DOHH2 (cell line): ENCODE results near the gene CACNA2D3.

Source experiments
- H3F3A ChIP-seq: fragments of 200-600 bp; sonication (generic), shearing (Covaris generic); 2 replicates; pipeline ENCODE4 v1.6.0; 2016; ENCODE audit warnings: antibody characterized with exemption, mild to moderate bottlenecking; ENCODE audit not compliant: control insufficient read depth, insufficient read depth
- H3K27ac ChIP-seq: fragments of 200-600 bp; sonication (generic); 2 replicates; pipeline ENCODE4 v1.5.1; 2014; ENCODE audit warnings: low read depth, mild to moderate bottlenecking, low read length, moderate library complexity
- H3K27me3 ChIP-seq: fragments of 200-600 bp; sonication (generic); 2 replicates; pipeline ENCODE4 v1.6.1; 2014; ENCODE audit warnings: mild to moderate bottlenecking, low read length, mixed read lengths; ENCODE audit not compliant: control insufficient read depth
- H3K36me3 ChIP-seq: fragments of 200-600 bp; sonication (generic); 2 replicates; pipeline ENCODE4 v1.6.1; 2014; ENCODE audit warnings: mild to moderate bottlenecking, low read length, moderate library complexity, mixed read lengths; ENCODE audit not compliant: control insufficient read depth
- H3K4me1 ChIP-seq: fragments of 200-600 bp; sonication (generic); 2 replicates; pipeline ENCODE4 v1.6.1; 2014; ENCODE audit warnings: mild to moderate bottlenecking, low read length, mixed read lengths; ENCODE audit not compliant: control insufficient read depth
- H3K4me2 ChIP-seq: fragments of 200-600 bp; sonication (generic); 2 replicates; pipeline ENCODE4 v1.6.0; 2014; ENCODE audit warnings: mild to moderate bottlenecking, low read length, moderate library complexity
- H3K4me3 ChIP-seq: fragments of 200-600 bp; sonication (generic); 2 replicates; pipeline ENCODE4 v1.5.1; 2014; ENCODE audit warnings: mild to moderate bottlenecking, low read length, mixed read lengths
- H3K79me2 ChIP-seq: fragments of 200-600 bp; sonication (generic); 2 replicates; pipeline ENCODE4 v1.6.1; 2014; ENCODE audit warnings: mild to moderate bottlenecking, low read length, mixed read lengths; ENCODE audit not compliant: control insufficient read depth
- H3K9me2 ChIP-seq: fragments of 200-600 bp; sonication (generic); replicated peaks from 2 replicates; pipeline ENCODE4 v1.6.1; 2014; ENCODE audit warnings: mild to moderate bottlenecking, low read length, mixed read lengths; ENCODE audit not compliant: control insufficient read depth
- H3K9me3 ChIP-seq: fragments of 200-600 bp; sonication (generic); 2 replicates; pipeline ENCODE4 v1.6.1; 2014; ENCODE audit warnings: antibody characterized with exemption, low read length, mixed read lengths; ENCODE audit not compliant: control insufficient read depth, insufficient read depth
- H4K20me1 ChIP-seq: fragments of 200-600 bp; sonication (generic); 2 replicates; pipeline ENCODE4 v1.6.0; 2014; ENCODE audit warnings: low read depth, mild to moderate bottlenecking, antibody characterized with exemption, low read length, moderate library complexity; ENCODE audit not compliant: control insufficient read depth, insufficient read depth
- EZH2phosphoT487 ChIP-seq: fragments of 200-600 bp; sonication (generic); IDR thresholded peaks from 2 replicates; pipeline ENCODE4 v1.6.1; 2017; ENCODE audit warnings: borderline replicate concordance, mild to moderate bottlenecking, antibody characterized with exemption, low read length, moderate library complexity, mixed read lengths
- TF ChIP-seq, protein P1 (sequence below): fragments of 200-600 bp; sonication (generic); IDR thresholded peaks from one replicate; pipeline ENCODE4 v1.5.1; 2014; ENCODE audit warnings: antibody characterized with exemption, mild to moderate bottlenecking, low read depth, low read length; ENCODE audit not compliant: poor library complexity, severe bottlenecking

CACNA2D3 gene

DNA sequence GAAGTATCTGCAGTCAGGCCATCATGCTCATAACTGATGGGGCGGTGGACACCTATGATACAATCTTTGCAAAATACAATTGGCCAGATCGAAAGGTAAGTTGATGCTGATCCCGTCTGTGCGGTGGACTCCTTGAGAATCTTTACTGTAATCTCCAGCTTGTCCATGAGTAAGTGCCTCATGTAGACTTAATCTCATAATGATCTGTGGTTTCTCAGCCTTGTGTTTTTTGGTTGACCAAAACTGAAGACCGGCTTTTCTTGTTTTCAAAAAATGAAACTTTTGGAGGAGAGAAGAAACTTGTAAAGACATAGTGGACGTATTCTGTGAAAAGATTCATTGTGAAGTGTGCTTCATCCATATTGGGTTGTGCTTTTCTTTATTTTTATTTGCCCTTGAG lies 519.8 kb downstream of the CACNA2D3 start:
- Histone ChIP-seq H3K9me2 (no peaks in the 10 kb centered on the region), H3K79me2 (no peaks in the 10 kb centered on the region), H3K4me2 (no peak overlapping the region), H3K27me3 (no peaks in the 10 kb centered on the region), H3K4me1 (no peaks in the 10 kb centered on the region), H4K20me1 (no peaks in the 10 kb centered on the region), H3K36me3 (no peaks in the 10 kb centered on the region), H3K4me3 (no peak overlapping the region), H3K27ac (no peak overlapping the region), H3F3A (no peaks in the 10 kb centered on the region), H3K9me3 (no peaks in the 10 kb centered on the region)
- TF ChIP-seq, protein P1, sequence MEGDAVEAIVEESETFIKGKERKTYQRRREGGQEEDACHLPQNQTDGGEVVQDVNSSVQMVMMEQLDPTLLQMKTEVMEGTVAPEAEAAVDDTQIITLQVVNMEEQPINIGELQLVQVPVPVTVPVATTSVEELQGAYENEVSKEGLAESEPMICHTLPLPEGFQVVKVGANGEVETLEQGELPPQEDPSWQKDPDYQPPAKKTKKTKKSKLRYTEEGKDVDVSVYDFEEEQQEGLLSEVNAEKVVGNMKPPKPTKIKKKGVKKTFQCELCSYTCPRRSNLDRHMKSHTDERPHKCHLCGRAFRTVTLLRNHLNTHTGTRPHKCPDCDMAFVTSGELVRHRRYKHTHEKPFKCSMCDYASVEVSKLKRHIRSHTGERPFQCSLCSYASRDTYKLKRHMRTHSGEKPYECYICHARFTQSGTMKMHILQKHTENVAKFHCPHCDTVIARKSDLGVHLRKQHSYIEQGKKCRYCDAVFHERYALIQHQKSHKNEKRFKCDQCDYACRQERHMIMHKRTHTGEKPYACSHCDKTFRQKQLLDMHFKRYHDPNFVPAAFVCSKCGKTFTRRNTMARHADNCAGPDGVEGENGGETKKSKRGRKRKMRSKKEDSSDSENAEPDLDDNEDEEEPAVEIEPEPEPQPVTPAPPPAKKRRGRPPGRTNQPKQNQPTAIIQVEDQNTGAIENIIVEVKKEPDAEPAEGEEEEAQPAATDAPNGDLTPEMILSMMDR = no peak
- TF ChIP-seq EZH2phosphoT487 = no peak

GRCh38 chr3:54647721-54648120 lies 525.4 kb downstream of the CACNA2D3 start:
- Histone ChIP-seq H3K27ac (no peak overlapping the region), H3K79me2 (no peaks in the 10 kb centered on the region), H3K4me1 (no peaks in the 10 kb centered on the region), H3K36me3 (no peaks in the 10 kb centered on the region), H3K4me3 (no peak overlapping the region), H4K20me1 (no peaks in the 10 kb centered on the region), H3K27me3 (no peaks in the 10 kb centered on the region), H3K9me2 (no peaks in the 10 kb centered on the region), H3K9me3 (no peaks in the 10 kb centered on the region), H3K4me2 (no peak overlapping the region), H3F3A (no peaks in the 10 kb centered on the region)
- no peak for TF ChIP-seq EZH2phosphoT487
- TF ChIP-seq, protein P1 = no peak

- no peaks in the 10 kb centered on the region for H3F3A ChIP-seq
- no peak for TF ChIP-seq EZH2phosphoT487
- TF ChIP-seq, protein P1 = no peak
- H3K4me1 ChIP-seq = no peaks in the 10 kb centered on the region
- H3K79me2 ChIP-seq = no peaks in the 10 kb centered on the region
- H4K20me1 ChIP-seq = no peaks in the 10 kb centered on the region
- no peaks in the 10 kb centered on the region for H3K9me2 ChIP-seq
- H3K4me2 ChIP-seq = no peak overlapping the region
- no peaks in the 10 kb centered on the region for H3K27me3 ChIP-seq
- no peaks in the 10 kb centered on the region; the same call in 1 of the 2 replicates for H3K9me3 ChIP-seq
- no peak overlapping the region for H3K4me3 ChIP-seq
- no peaks in the 10 kb centered on the region for H3K36me3 ChIP-seq
- H3K27ac ChIP-seq = no peak overlapping the region
Observed at GRCh38 chr3:54649551-54649950, 527.2 kb downstream of the CACNA2D3 start.
